Fibroblast of peridontal ligament (primary cell): ENCODE measurements around the gene NMNAT3.

ENCODE experiments used
- DNase-seq: peaks from one replicate; pipeline ENCODE4 v3.0.0-alpha.2; 2010; ENCODE audit errors: extremely low read depth

Gene NMNAT3

GRCh38 chr3:139677388-139678155 is at the start of gene NMNAT3:
Gene NMNAT3, minus strand, starts transcription at chr3:139677972. Its CDS starts 50,248 bp downstream, at chr3:139627724.
- DNase-seq: peak; percentile 43

GRCh38 chr3:139721370-139721769 is 43.6 kb upstream of the NMNAT3 start:
- DNase-seq: no peak

- DNase-seq: peak; percentile 75
Observed at GRCh38 chr3:139718415-139718814, 40.6 kb upstream of the NMNAT3 start.

DNA sequence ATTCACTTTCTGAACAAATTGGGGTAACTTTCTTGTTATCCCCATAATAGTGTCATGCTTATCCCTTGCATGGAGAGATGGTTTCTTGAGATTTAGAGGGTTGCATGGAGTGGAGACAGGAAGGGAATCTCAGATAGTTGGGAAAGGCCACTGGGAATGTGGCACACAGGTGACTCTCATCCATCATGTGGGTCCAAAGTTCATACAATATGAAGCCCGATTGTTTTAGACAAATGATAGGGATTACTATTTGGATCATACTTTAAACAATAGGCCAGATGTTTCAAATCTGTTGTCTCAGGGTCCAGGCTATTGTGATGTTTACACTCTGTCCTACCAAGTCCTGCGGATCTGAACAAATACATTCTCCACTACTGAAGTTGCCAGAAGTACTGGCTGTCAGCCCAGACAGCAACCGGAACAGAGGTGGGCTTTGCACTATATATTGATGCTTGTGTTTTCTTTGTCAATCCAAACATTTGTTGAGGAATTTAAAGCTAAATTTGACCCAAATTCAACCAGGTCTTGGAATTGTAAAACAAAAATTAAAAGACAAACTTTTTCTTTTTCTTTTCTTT is 39.2 kb upstream of the NMNAT3 start:
- DNase-seq: no peak

- no peak for DNase-seq
Observed at GRCh38 chr3:139715743-139716360, 38.1 kb upstream of the NMNAT3 start.

DNA sequence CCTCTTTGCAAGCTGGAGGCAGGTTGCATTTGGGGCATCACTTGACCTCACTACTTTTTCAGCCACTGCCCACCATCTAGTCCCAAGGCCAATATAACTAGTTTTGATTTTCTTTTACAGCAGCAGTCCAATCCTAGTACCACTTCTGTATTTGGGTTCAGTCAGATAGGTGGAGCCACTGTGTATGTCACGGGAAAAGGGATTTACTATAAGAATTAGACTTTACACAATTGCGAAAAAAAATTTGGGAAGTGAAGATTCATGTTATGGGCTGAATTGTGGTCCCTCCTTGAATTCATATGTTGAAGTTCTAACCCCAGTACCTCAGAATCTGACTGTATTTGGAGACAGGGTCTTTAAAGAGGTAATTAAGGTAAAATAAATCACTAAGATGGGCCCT is 37.4 kb upstream of the NMNAT3 start:
- DNase-seq: no peak

GRCh38 chr3:139710212-139710611 is 32.4 kb upstream of the NMNAT3 start:
- no peak for DNase-seq

DNA sequence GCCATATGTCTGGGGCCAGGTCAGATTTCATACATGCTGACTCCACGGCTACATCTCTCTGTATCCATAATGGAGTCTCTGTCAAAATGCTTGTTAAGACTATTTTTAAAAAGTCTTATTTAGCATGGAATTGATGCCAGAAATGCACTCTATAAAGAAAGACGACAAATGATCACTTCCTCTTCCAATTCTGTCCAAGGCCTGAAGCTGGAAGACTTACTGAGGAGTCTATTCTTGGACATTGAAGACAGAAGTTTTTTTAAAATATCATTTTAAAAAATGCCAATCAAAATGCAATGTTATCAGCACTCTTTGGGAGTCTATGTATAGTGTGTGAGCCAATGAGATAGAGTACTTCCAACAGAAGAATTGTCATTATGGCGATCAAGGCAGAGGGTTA is 27.9 kb upstream of the NMNAT3 start:
- no peak for DNase-seq

DNA sequence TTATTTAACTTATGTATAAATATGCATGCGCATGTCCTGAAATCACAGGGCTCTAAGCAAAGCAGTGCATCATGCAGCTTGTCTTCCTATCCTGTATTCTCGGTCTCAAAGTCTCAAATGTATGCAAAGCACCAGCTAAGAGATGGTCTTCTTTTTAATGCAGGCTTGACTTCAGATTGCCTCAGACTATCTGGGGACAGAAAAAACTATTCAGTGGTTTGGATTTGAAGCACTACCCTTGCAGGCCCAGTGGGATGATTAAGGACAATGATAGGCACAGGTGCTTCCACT is 18.5 kb upstream of the NMNAT3 start:
- no peak for DNase-seq

DNA sequence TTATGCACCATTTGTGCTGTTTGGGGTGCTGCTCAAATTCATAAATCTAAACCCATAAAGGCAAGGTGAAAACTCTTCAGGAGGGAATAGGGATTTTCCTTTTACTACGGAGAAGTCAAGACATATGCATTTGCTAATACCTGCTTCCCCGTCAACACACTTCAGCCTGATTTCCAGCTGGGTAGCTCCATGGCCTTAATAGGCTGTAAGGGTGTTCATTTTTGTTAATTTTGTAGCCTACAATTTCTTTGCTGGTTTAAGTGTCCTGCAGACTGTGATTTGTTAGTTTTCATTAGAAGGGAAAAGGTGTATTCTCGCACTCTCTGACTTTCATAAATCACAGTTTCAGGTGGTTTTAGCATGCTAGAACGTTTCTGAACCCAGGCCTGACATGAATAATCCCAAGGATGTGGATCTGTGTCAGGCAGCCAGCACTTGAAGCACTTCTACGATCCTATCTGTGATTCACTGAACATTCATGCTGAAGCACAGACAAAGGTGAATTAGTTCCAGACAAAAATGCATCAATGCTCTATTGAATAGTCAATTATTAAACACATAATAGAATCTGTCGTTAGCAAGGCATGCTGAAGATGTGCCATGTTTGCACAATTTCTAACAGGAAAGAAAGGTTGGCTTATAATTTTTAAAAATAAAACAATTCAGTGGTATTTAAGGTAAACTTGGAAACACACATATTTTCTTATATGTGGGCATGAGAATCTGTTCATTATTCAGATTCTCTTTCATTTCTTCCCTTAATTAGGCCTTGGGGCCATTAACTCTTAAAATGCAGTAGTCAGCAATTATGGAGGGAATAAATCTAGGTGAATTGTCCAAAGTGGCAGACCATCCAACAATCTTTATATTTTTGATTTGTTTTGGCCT is 17.9 kb upstream of the NMNAT3 start:
- DNase-seq: no peak

DNA sequence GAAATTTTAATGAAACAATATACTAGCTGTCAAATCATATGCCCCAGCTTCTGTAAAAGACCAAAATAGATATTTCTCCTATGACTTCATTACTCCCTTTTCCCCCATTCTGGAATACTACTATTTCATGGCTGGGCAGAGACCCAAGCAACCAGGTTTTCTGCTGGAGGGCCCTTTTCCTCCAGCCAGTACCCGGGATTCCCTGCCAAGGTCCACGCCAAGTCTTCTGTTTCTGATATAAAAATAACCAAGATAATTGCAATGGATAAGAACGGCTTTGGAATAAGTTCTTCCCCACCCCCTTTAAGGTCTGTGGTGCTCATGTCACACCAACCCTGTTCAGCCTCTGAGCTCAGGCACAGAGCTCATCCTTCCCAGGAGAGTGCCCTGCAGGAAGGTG is 17.2 kb upstream of the NMNAT3 start:
- DNase-seq: no peak

- DNase-seq: no peak
Observed at GRCh38 chr3:139694542-139694941, 16.8 kb upstream of the NMNAT3 start.

DNA sequence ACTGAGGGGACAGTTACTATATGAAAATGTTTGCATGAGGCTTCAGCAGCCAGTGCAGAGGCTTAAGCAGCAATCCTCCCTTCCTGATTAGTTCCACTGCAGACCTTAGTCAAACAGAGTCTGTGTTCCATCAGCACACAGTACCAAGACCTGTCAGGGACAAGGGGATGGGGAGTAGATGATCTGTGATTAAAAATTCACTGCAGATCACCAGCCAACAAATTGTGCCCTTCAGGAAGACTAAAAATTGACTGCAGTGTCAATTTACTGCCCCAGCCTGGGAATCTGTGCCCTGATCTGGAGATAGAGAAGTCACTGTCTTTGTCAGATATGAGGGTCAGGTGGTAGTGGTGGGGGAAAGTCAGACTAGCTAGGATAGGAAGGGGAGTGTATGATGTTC is 13.8 kb upstream of the NMNAT3 start:
- DNase-seq: no peak

DNA sequence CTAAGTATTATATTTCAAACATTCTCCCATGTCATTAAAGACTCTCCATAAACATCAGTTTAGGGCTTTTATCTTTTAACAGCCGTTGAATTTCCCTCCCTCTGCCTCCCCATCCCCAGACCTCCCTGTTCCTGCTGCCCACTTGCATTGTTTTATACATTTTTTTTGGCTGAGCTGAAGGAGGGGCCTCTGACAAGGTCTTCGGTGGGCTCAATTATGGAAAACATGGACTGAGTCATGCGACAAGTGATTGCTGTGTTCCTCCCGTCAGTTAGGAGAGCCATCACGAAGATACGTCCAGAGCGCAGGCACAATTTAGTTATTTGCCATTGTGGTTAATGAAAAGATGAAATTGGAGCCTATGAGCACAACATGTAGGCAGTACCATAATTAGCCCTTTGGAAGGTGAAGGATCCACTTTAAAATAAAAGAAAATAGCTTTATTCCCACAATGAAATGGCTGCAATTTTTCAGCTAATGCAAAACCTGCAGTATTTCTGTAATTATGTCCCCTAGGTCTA is 12.0 kb upstream of the NMNAT3 start:
- DNase-seq: no peak

DNA sequence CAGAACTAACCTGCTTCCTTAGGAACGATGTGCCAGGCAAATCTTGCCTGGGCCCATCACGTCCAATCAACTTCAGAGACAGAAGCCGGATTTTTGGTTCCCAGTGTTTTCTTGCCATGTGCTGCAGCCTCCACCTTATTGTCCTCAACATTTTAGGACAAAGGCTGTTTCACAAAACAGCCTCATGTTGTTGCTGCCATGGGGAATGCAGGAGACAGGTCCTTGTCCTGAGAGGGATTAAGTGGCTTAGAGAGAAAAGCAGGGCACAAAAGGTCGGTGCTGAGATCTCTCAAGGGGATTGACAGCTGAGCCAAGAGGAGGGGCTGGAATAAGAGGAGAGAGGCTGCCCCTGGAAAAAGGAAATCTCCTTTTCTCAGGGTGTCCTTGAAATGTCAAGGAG is 11.3 kb upstream of the NMNAT3 start:
- DNase-seq: no peak

GRCh38 chr3:139687431-139687830 is 9.7 kb upstream of the NMNAT3 start:
- no peak for DNase-seq

GRCh38 chr3:139686624-139687023 is 8.9 kb upstream of the NMNAT3 start:
- no peak for DNase-seq

- DNase-seq: no peak
Observed at GRCh38 chr3:139686206-139686605, 8.4 kb upstream of the NMNAT3 start.

DNA sequence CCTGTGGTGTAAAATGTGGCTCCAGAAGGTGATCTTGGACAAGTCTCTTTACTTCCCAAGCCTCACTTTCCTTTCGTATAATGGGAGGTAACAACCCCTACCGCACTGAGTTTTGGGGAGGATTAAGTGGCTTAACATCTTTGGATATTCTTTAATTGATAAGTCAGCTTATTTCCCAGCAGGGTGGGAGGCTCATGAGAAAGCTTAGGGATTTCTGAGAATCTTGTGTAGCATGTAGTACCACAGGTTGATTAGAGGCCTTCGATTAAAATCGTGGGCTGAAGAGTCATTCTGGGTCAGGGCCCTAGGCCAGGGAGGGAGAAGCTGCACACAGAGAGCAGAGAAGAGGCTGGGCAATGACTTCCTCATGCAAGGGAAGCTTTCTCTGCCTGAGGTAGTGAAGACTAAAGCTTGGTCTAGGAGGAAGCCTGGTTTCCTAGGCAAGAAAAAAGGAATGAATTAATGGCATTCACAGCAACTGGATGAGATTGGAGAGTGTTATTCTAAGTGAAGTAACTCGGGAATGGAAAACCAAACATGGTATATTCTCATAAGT is 1.5 kb upstream of the NMNAT3 start:
- no peak for DNase-seq

DNA sequence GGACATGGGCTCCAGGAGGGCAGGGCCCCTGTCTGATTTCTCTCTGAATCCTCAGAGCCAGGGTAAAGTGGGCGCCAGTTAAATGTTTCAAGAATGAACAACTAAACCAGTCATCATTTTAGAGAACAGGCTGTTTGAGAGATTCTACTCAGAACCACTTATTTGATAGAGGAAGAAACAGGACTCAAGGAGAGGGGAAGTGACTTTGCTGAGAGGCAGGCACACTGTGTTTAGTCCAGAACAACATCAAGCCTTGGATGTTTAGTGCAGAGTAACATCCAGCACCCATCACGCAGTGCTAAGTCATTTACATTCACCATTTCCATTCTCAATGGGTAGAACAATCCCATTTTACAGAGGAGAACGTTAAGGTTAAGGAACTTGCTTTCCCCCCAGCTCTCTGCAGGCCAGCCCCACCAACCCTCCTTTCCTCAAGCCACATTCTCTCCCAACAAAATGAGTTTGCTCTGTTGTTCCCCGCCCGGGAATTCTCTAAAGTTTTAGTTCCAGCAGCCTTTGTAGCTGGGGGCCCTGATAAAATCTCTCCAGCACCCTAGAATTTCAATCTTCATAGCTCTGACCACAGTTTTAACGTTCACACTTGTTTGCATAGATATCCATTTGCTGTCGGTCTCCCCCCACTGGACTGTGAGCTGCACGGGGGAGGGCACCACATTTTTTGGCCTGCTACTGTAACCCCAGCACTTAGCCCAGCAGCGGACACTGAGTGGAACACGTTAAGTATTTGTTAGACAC is 962 bp downstream of the NMNAT3 start:
- DNase-seq: no peak

- DNase-seq: no peak
Observed at GRCh38 chr3:139676108-139676507, 1.7 kb downstream of the NMNAT3 start.
